BLaER1 (cell line): ENCODE results near the gene SORCS2.
A peak's percentile ranks its signal among the peaks of the same experiment; 100 is the strongest.

ENCODE experiments used
- H3K27ac ChIP-seq: shearing (Covaris generic); formaldehyde crosslinking; 2 replicates; pipeline ENCODE4 v1.8.1; 2022
- H3K27me3 ChIP-seq: shearing (Covaris generic); formaldehyde crosslinking; 2 replicates; pipeline ENCODE4 v1.8.1; 2022
- H3K36me3 ChIP-seq: shearing (Covaris generic); formaldehyde crosslinking; 2 replicates; pipeline ENCODE4 v1.8.1; 2022
- H3K4me1 ChIP-seq: shearing (Covaris generic); formaldehyde crosslinking; 2 replicates; pipeline ENCODE4 v1.8.1; 2022
- H3K4me2 ChIP-seq: shearing (Covaris generic); formaldehyde crosslinking; 2 replicates; pipeline ENCODE4 v1.8.1; 2022
- H3K4me3 ChIP-seq: shearing (Covaris generic); formaldehyde crosslinking; 2 replicates; pipeline ENCODE4 v1.8.1; 2022
- H3K9ac ChIP-seq: shearing (Covaris generic); formaldehyde crosslinking; 2 replicates; pipeline ENCODE4 v1.8.1; 2022
- H3K9me3 ChIP-seq: shearing (Covaris generic); formaldehyde crosslinking; 2 replicates; pipeline ENCODE4 v1.8.1; 2022
- H4K20me1 ChIP-seq: shearing (Covaris generic); formaldehyde crosslinking; 2 replicates; pipeline ENCODE4 v1.8.1; 2022
- Cebpa-rat ChIP-seq: shearing (Covaris generic); IDR thresholded peaks from 2 replicates; pipeline ENCODE4 v1.8.1; 2022

The SORCS2 gene

DNA sequence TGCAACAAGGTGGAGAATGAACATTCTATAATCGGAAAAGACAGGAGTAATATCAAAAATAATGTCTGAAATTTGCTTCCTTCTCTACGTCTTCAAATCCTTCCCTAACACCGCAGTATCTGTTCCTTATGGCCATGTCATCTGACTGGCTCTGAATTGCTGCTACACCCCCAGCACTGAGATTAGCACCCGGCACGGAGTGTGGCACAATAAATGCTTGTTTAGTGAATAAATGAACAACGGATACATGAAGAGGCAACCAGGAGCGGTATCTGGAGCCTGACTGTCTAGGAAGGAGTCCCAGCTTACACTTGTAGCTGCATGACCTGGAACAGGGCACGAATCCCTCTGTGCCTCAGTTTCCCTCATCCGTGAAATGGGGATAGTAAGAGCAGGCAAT, 583.1 kb downstream of the SORCS2 start:
- no peak overlapping the region for H3K9ac ChIP-seq
- H4K20me1 ChIP-seq, result no peaks in the 10 kb centered on the region
- no peak overlapping the region for H3K4me2 ChIP-seq
- H3K27me3 ChIP-seq, result no peaks in the 10 kb centered on the region
- H3K4me3 ChIP-seq, result no peak overlapping the region
- TF ChIP-seq Cebpa-rat, result no peak
- H3K36me3 ChIP-seq, result peaks cover 48% of the 10 kb centered on the region
- H3K27ac ChIP-seq, result no peak overlapping the region
- no peaks in the 10 kb centered on the region for H3K9me3 ChIP-seq
- H3K4me1 ChIP-seq, result peaks cover 15% of the 10 kb centered on the region

DNA sequence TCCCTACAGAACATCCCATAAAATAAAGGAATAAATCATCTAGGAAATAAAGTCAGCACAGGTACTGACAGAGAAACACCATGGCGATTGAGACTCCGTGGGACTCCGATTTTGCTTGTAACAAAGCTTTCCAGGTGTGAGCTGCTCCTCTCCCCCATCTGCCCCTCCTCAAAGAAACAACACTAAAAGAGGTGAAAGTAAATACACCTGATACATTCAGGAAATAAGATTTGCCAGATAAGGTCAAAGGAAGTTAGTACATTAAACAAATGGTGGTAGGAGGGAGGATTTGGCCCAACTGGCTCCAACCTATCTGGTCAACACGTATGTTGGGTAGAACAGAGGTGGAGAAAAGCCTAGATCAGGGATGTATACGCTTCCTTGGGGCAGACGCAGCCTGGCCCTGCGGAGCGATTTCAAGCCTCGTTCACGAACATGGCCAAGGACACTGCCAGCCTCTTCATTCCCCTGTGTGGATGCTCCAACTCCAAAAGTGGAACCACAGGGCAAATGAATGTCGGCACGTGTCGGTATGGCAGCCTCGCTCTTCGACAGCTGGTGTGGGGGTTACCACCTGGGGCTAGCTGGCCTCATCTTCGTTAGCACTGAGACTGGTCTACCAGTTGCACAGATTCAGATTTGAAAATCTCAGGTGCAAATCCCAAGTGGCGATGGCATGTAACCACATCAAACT, 584.8 kb downstream of the SORCS2 start:
- TF ChIP-seq Cebpa-rat, result no peak
- Histone ChIP-seq H4K20me1 (no peaks in the 10 kb centered on the region), H3K9me3 (no peaks in the 10 kb centered on the region), H3K4me2 (no peak overlapping the region), H3K27ac (no peak overlapping the region), H3K36me3 (peaks cover 44% of the 10 kb centered on the region), H3K4me1 (peaks cover 12% of the 10 kb centered on the region), H3K9ac (no peak overlapping the region), H3K27me3 (no peaks in the 10 kb centered on the region), H3K4me3 (no peak overlapping the region)

DNA sequence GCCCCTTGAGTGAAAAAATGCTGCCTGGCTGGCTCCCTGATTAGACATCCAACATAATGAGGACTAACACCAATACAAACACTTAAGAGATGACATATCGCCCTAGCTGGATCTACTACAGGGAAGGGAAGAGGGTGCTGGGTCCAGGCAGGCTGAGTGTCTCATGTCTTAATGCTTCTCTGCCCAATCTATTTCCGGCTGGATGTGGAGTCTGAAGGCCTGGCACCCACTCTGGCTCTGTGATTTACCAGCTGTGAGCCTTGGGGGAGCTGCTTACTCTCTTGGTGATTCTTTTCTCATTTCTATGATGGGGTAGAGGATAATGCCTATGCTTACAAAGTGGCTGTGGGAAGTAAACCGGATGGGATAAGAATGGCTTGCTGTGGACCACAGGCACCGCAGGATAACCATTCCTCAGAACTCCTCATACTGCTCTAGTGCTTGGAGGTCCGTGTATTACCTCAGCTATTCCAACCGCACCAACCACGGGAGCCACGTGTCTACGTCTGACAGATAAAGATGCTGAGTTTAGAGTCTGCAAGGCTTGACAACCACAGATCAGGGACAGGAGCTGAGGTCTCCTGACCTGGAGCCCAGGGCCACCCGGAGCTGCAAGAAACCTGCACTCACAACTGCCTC, 585.7 kb downstream of the SORCS2 start:
- Histone ChIP-seq H3K4me2 (no peak overlapping the region), H4K20me1 (no peaks in the 10 kb centered on the region), H3K4me1 (peaks cover 20% of the 10 kb centered on the region), H3K9ac (no peak overlapping the region), H3K27me3 (no peaks in the 10 kb centered on the region), H3K9me3 (no peaks in the 10 kb centered on the region), H3K36me3 (peaks cover 35% of the 10 kb centered on the region), H3K4me3 (no peak overlapping the region), H3K27ac (no peak overlapping the region)
- no peak for TF ChIP-seq Cebpa-rat

DNA sequence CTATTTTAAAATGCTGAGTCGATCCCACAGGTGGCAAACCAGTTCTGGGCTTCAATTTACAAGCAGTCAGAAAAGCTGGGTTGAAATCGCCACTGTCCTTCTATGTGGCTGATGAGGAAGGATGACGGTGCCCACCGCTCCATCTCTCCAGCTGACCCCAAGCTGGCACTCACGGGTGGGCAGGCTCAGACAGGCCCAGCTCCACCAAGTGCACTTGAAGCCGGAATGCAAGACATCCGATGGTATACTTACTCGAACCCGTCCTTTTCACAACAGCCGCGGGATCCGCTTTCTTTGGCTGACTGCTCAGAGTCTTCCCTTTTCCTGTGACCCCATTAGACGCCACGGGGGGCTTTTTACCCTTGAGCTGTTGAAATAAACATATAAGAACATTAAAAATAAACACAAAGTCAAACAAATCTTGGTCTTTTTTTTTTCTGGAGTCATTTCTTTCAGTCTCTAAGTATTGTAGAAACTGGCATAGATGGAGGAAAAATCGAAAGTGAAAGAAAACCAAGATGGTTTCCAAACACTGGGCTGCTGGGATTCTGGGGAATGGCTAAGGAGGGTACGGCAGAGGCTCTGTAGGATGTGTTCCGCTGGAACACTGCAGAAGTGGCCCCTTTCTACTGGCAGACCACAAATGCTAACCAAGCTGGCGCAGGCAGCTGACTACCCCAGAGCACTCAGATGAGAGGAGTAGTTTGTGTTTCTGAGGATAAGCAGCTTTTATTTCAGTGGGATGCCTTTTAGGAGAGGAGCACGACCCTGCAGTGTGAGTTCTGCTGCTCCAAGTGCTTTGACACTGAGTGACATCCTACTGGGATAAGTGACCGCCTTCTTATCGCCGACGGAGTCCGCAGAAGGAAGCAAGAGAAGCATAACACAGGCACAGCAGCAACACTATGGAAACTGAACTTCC, 586.4 kb downstream of the SORCS2 start:
- no peaks in the 10 kb centered on the region for H3K27me3 ChIP-seq
- no peak overlapping the region for H3K4me2 ChIP-seq
- H3K4me3 ChIP-seq, result no peak overlapping the region
- no peak for TF ChIP-seq Cebpa-rat
- H3K9me3 ChIP-seq, result no peaks in the 10 kb centered on the region
- H4K20me1 ChIP-seq, result no peaks in the 10 kb centered on the region
- H3K4me1 ChIP-seq, result peaks cover 28% of the 10 kb centered on the region
- H3K36me3 ChIP-seq, result peaks cover 28% of the 10 kb centered on the region
- H3K9ac ChIP-seq, result no peak overlapping the region
- no peak overlapping the region for H3K27ac ChIP-seq

DNA sequence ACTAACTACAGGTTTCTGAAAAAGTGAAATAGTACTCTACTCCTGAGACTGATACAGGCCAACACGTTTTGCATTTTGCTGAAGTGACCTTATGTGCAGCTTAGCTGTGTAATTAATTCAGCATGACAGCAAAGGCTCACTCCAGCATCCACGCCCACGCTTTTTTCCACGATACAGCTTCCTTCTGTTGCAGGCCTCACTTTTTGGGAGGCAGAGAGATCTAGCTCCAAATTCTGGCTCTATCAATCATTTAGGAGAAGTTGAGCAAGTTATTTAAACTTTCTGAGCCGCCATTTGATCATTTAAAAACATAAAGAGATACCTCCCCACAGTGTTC, 587.1 kb downstream of the SORCS2 start:
- no peaks in the 10 kb centered on the region for H3K9me3 ChIP-seq
- no peaks in the 10 kb centered on the region for H3K27me3 ChIP-seq
- no peak overlapping the region for H3K4me3 ChIP-seq
- H3K36me3 ChIP-seq, result peaks cover 21% of the 10 kb centered on the region
- H4K20me1 ChIP-seq, result no peaks in the 10 kb centered on the region
- H3K4me1 ChIP-seq, result peaks cover 35% of the 10 kb centered on the region
- no peak overlapping the region for H3K4me2 ChIP-seq
- H3K9ac ChIP-seq, result no peak overlapping the region
- no peak for TF ChIP-seq Cebpa-rat
- no peak overlapping the region for H3K27ac ChIP-seq

DNA sequence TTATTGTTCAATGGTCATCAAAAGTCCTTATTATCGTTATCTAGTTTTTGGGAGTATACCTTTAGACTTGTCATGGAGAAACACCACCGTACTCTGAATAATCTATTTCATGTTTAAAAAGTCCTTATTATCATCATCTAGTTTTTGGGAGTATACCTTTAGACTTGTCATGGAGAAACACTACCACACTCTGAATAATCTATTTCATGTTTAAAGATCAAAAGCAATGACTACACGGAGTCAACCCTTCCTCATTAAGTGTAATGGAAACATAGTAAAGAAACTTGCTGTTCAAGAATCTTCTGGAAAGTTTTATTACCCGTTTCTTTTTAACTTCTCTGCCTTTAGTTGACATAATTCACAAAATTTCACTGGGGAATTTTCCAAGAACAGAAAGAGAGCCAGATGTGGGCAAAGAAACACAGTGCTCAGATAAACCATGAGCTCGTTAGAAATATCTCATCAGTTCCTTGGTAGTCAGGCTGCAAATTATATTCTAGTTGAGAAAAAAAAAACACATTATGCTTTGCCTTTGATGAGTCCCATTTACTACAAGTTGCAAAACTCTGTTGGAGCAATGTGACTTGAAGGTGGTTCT, 588.5 kb downstream of the SORCS2 start:
- Histone ChIP-seq H3K9ac (no peak overlapping the region), H3K27ac (no peak overlapping the region), H3K4me1 (peaks cover 35% of the 10 kb centered on the region), H3K4me3 (no peak overlapping the region), H3K27me3 (no peaks in the 10 kb centered on the region), H3K9me3 (no peaks in the 10 kb centered on the region), H4K20me1 (no peaks in the 10 kb centered on the region), H3K4me2 (peak overlapping the region; percentile 58; the same call in 1 of the 2 replicates), H3K36me3 (peaks cover 16% of the 10 kb centered on the region)
- TF ChIP-seq Cebpa-rat, result no peak

DNA sequence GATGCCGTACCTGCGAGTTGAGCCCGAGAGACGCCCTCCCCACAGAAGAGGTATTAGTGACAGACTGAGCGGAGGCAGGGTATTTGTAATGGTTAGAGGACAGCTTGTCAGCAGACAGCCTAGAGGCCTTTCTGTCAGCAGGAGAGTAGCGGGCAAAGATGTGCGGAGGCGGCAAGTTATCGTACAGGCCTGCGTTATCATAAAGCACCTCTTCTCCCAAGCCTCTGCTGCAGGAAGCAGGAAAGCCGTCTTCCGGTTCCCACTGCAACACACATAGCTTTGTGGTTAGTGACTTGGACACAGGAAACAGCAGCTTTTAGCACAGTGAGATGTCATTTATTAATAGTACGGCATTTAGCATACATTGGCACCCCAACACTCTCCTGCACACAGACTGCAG, 589.0 kb downstream of the SORCS2 start:
- Histone ChIP-seq H3K27me3 (no peaks in the 10 kb centered on the region), H3K4me2 (peak overlapping the region; percentile 58), H3K4me3 (no peak overlapping the region), H4K20me1 (no peaks in the 10 kb centered on the region), H3K9me3 (no peaks in the 10 kb centered on the region), H3K9ac (no peak overlapping the region), H3K36me3 (peaks cover 16% of the 10 kb centered on the region), H3K27ac (no peak overlapping the region), H3K4me1 (peaks cover 35% of the 10 kb centered on the region)
- TF ChIP-seq Cebpa-rat, result no peak

DNA sequence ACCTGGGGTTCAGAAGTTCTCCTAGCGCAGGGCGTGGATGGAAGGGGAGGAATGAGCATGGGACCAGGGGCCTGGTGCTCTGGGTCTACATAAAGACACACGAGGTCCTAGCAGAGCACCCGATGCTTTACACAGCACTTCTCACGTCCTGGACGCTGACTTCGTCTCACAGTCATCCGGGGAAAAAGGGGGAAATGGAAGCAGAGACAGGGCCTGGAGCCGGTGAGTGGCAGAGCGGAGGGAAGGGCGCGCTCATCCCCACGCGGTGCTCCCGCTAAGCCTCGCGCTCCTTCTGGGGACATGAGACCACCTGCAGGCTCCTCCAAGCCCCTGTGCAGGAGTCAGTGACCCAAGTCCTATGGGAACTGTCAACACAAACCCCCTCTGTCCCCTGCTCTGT, 589.7 kb downstream of the SORCS2 start:
- Histone ChIP-seq H3K4me3 (no peak overlapping the region), H3K27ac (no peak overlapping the region), H3K9ac (no peak overlapping the region; the same call in 1 of the 2 replicates), H3K4me1 (peaks cover 35% of the 10 kb centered on the region), H3K27me3 (no peaks in the 10 kb centered on the region), H4K20me1 (no peaks in the 10 kb centered on the region), H3K36me3 (peaks cover 16% of the 10 kb centered on the region), H3K4me2 (peak overlapping the region; percentile 58), H3K9me3 (no peaks in the 10 kb centered on the region)
- no peak for TF ChIP-seq Cebpa-rat

DNA sequence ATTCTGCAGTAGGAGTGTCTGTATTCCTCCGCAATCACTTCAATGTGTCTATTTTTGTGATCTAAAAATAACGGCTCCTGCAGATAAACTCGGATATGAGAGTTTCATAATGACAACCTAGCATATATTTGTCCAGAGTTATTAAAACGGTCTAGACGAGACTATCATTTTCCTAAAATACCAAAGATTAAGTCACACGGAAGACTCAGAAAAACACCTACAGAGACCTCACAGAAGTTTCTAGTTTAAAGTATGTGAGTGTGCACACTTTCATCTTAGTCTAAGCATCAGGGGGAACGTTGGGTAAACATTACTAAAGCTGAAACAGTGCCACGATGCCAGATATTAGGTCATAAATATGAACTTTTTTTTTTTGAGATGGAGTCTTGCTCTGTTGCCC, 590.4 kb downstream of the SORCS2 start:
- H3K4me1 ChIP-seq, result peaks cover 35% of the 10 kb centered on the region

DNA sequence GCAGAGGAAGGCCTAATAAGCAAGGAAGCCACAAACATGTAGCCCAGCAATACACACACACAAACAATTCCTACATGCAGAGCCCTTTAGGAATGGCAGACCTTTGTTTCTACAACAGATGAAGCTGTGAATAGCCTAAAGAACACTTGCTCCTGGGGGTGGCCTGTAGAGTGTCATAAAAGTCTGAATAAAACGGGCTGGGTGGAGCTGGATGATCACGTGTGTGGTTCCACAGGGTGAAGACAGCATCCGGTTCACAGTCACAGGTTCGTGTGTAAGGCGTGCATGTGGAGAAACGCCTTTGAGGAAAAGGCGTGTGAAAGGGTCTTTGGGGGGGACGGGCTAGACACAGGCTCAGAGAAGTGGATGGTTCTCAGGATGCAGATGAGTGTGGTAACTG, 591.2 kb downstream of the SORCS2 start:
- H3K27ac ChIP-seq, result 0 out of 2 replicates have a peak overlapping the region, but pooled peaks have one; percentile 12
- no peaks in the 10 kb centered on the region for H3K27me3 ChIP-seq
- H3K4me3 ChIP-seq, result no peak overlapping the region
- H3K9me3 ChIP-seq, result no peaks in the 10 kb centered on the region
- no peak for TF ChIP-seq Cebpa-rat
- H3K36me3 ChIP-seq, result peaks cover under 1% of the 10 kb centered on the region
- H3K4me1 ChIP-seq, result peaks cover 35% of the 10 kb centered on the region
- peak overlapping the region; percentile 23 for H3K4me2 ChIP-seq
- no peak overlapping the region for H3K9ac ChIP-seq
- H4K20me1 ChIP-seq, result no peaks in the 10 kb centered on the region

More for the DNA sequence above, 590.4 kb downstream of the SORCS2 start:
- TF ChIP-seq Cebpa-rat, result no peak
- H3K4me2 ChIP-seq, result peak overlapping the region; percentile 58
- H3K9ac ChIP-seq, result no peak overlapping the region
- H3K27ac ChIP-seq, result no peak overlapping the region
- H4K20me1 ChIP-seq, result no peaks in the 10 kb centered on the region
- H3K4me3 ChIP-seq, result no peak overlapping the region
- no peaks in the 10 kb centered on the region for H3K27me3 ChIP-seq
- H3K9me3 ChIP-seq, result no peaks in the 10 kb centered on the region
- H3K36me3 ChIP-seq, result peaks cover 8% of the 10 kb centered on the region
